B cell (primary cell): ENCODE results near the gene DNAAF3. TPM values are rescaled to one million over a fixed set of nuclear protein-coding genes. Genes with fewer than 3 reads are reported as not detected.

Experiments
- ATAC-seq: fragments of 200-7000 bp; cut with Tn5 transposase; one replicate; pipeline ENCODE4 v1.10.0; 2021; ENCODE audit warnings: low read depth, mild to moderate bottlenecking, moderate number of reproducible peaks, moderate library complexity
- CTCF ChIA-PET: fragments of 350-600 bp; sonication (Branson Sonifier 250); formaldehyde crosslinking; loops from one replicate; lab custom pipeline; 2021; ENCODE audit warnings: antibody characterized with exemption, inconsistent platforms; lab: Charles Lee
- POLR2A ChIA-PET: fragments of 350-600 bp; sonication (Branson Sonifier 250); formaldehyde crosslinking; loops from one replicate; lab custom pipeline; 2021; ENCODE audit warnings: antibody characterized with exemption; lab: Charles Lee
- DNase-seq: peaks from one replicate; pipeline ENCODE4 v3.0.0; 2013
- H2AFZ ChIP-seq: 2 replicates; pipeline ENCODE4 v1.6.1; 2012; ENCODE audit warnings: mild to moderate bottlenecking, low read depth, low read length; ENCODE audit not compliant: insufficient read depth, poor library complexity, severe bottlenecking
- H3K27ac ChIP-seq, 2 donors: 1 replicate in 1 of 2; 2 replicates in 1 of 2; pipeline ENCODE4 v1.5.1; 2012 to 2013; ENCODE audit warnings: low read length in 2 of 2, mild to moderate bottlenecking in 2 of 2, moderate library complexity in 1 of 2
- H3K27me3 ChIP-seq, 4 experiments: fragments of 200-600 bp in 1 of 4; sonication (generic) in 1 of 4; replicated peaks in 1 of 4; 1 replicate in 2 of 4; 2 replicates in 2 of 4; pipeline versions ENCODE4 v1.6.1 to v1.7.0; 2013 to 2016; ENCODE audit warnings: low read length in 3 of 4, mild to moderate bottlenecking in 2 of 4, mixed read lengths in 1 of 4, moderate library complexity in 1 of 4; ENCODE audit not compliant: insufficient read depth in 4 of 4, control insufficient read depth in 3 of 4; ENCODE audit errors: control extremely low read depth in 1 of 4
- H3K36me3 ChIP-seq, 2 experiments: replicated peaks in 1 of 2; 1 replicate in 1 of 2; 2 replicates in 1 of 2; pipeline versions ENCODE4 v1.6.1 to v1.7.1; 2013; ENCODE audit warnings: low read length in 1 of 2; ENCODE audit not compliant: insufficient read depth in 2 of 2, control insufficient read depth in 1 of 2; ENCODE audit errors: control extremely low read depth in 1 of 2, extremely low read depth in 1 of 2
- H3K4me1 ChIP-seq, 2 donors: fragments of 200-600 bp in 1 of 2; sonication (generic) in 1 of 2; 1 replicate in 1 of 2; 2 replicates in 1 of 2; pipeline versions ENCODE4 v1.5.1 to v1.6.1; 2013 to 2017; ENCODE audit warnings: low read length in 2 of 2; ENCODE audit not compliant: control insufficient read depth in 2 of 2, insufficient read depth in 2 of 2
- H3K4me2 ChIP-seq: replicated peaks from 2 replicates; pipeline ENCODE3; 2012; ENCODE audit warnings: mild to moderate bottlenecking, low read depth, low read length; ENCODE audit not compliant: poor library complexity, severe bottlenecking
- H3K4me3 ChIP-seq, 5 experiments: fragments of 200-600 bp in 1 of 5; sonication (generic) in 1 of 5; 1 replicate in 3 of 5; 2 replicates in 2 of 5; pipeline versions ENCODE4 v1.5.1 to v1.7.0; 2011 to 2016; ENCODE audit warnings: low read length in 4 of 5, mild to moderate bottlenecking in 4 of 5, low read depth in 2 of 5, control low read depth in 1 of 5, moderate library complexity in 1 of 5; ENCODE audit not compliant: insufficient read depth in 1 of 5; ENCODE audit errors: control extremely low read depth in 1 of 5, extremely low read depth in 1 of 5
- H3K79me2 ChIP-seq: fragments of 200-600 bp; sonication (generic); one replicate; pipeline ENCODE4 v1.6.0; 2016; ENCODE audit warnings: low read length; ENCODE audit not compliant: control insufficient read depth, insufficient read depth
- H3K9ac ChIP-seq: fragments of 200-600 bp; sonication (generic); 2 replicates; pipeline ENCODE4 v1.6.1; 2017; ENCODE audit warnings: mild to moderate bottlenecking, low read length, moderate library complexity
- H3K9me3 ChIP-seq, 3 donors: one replicate each; pipeline versions ENCODE4 v1.6.1 to v1.7.1; 2013; ENCODE audit warnings: low read length in 2 of 3; ENCODE audit not compliant: control insufficient read depth in 2 of 3, insufficient read depth in 1 of 3; ENCODE audit errors: control extremely low read depth in 1 of 3
- H4K20me1 ChIP-seq: 2 replicates; pipeline ENCODE4 v1.6.0; 2012; ENCODE audit warnings: mild to moderate bottlenecking, low read length; ENCODE audit not compliant: insufficient read depth, control insufficient read depth, poor library complexity, severe bottlenecking
- H3K27ac Mint-ChIP-seq: one replicate; pipeline ENCODE4 v1.8.0; 2021; ENCODE audit warnings: mixed read lengths
- H3K27me3 Mint-ChIP-seq: one replicate; pipeline ENCODE4 v1.8.0; 2021; ENCODE audit warnings: mixed read lengths
- H3K4me1 Mint-ChIP-seq: one replicate; pipeline ENCODE4 v1.8.0; 2021; ENCODE audit warnings: mixed read lengths
- H3K4me3 Mint-ChIP-seq: one replicate; pipeline ENCODE4 v1.8.0; 2021; ENCODE audit warnings: mixed read lengths
- H3K9me3 Mint-ChIP-seq: one replicate; pipeline ENCODE4 v1.8.0; 2022; ENCODE audit warnings: mixed read lengths; ENCODE audit not compliant: insufficient read depth
- EZH2 ChIP-seq: IDR thresholded peaks from 2 replicates; pipeline ENCODE4 v1.6.1; 2012; ENCODE audit warnings: borderline replicate concordance, low read depth, mild to moderate bottlenecking, moderate library complexity, low read length; ENCODE audit not compliant: insufficient read depth, poor library complexity, severe bottlenecking
- WGBS: methylation state at CpG from one replicate; pipeline ENCODE4 v1.1.5; 2013; ENCODE audit warnings: missing lambda C conversion rate; ENCODE audit not compliant: insufficient coverage; 5-methylcytosine and 5-hydroxymethylcytosine counted together
- intact Hi-C: fragments of 100-400 bp; cut with micrococcal nuclease; formaldehyde crosslinking; loops from one replicate; pipeline ENCODE4 v1.10.0; 2022
- polyA plus RNA-seq: library from polyadenylated mRNA; depleted of rRNA; stranded (reverse); fragments of >200 nt; gene quantifications from 2 replicates; pipeline ENCODE4 v1.2.3, GENCODE V29; 2012
- total RNA-seq, 2 donors: library from RNA; stranded (reverse); fragments of 120-200 nt in 1 of 2; gene quantifications; 1 replicate in 1 of 2; 2 replicates in 1 of 2; pipeline versions ENCODE4 v1.2.3 to v1.2.4, GENCODE V29; 2013 to 2022
- TF ChIP-seq, protein P1 (sequence below): fragments of 200-600 bp; IDR thresholded peaks from one replicate; pipeline ENCODE4 v1.8.0; 2022; ENCODE audit warnings: antibody characterized with exemption, mild to moderate bottlenecking

DNAAF3 gene
- total and polyA plus RNA-seq, 2 donors (not counting 1 experiment from before 2014, with no cell fraction given): not detected

DNA sequence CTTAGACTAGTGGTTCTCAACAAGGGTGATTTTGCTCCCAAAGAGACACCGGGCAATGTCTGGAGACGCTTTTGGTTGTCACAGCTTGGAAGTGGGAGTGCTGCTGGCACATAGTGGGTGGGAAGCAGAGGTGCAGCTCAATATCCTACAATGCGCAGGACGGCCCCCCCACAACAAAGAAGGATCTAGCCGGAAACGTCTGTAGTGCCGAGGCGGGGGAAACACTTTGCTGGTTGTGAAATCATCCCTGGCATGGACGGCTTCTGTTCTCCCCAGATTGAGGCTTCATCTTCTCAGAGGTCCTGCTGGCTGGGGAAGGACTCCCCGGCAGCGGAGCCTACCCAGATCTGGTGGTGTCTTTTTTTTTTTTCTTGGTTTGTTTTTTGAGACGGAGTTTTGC is 27.1 kb upstream of the DNAAF3 start:
- Histone ChIP-seq H4K20me1 (no peaks in the 10 kb centered on the region), H3K27me3 (peaks cover 0 to 8% (median 0%) of the 10 kb centered on the region in 4 experiments), H3K9me3 (peaks cover 0 to 8% (median 0%) of the 10 kb centered on the region in 3 donors), H2AFZ (no peak overlapping the region), H3K9ac (no peak overlapping the region), H3K36me3 (no peaks in the 10 kb centered on the region), H3K4me2 (no peak overlapping the region), H3K4me3 (no peak overlapping the region), H3K79me2 (no peaks in the 10 kb centered on the region), H3K27ac (no peak overlapping the region), H3K4me1 (no peaks in the 10 kb centered on the region)
- ATAC-seq (no peak), DNase-seq (no peak)
- TF ChIP-seq EZH2: no peak
- TF ChIP-seq, protein P1, sequence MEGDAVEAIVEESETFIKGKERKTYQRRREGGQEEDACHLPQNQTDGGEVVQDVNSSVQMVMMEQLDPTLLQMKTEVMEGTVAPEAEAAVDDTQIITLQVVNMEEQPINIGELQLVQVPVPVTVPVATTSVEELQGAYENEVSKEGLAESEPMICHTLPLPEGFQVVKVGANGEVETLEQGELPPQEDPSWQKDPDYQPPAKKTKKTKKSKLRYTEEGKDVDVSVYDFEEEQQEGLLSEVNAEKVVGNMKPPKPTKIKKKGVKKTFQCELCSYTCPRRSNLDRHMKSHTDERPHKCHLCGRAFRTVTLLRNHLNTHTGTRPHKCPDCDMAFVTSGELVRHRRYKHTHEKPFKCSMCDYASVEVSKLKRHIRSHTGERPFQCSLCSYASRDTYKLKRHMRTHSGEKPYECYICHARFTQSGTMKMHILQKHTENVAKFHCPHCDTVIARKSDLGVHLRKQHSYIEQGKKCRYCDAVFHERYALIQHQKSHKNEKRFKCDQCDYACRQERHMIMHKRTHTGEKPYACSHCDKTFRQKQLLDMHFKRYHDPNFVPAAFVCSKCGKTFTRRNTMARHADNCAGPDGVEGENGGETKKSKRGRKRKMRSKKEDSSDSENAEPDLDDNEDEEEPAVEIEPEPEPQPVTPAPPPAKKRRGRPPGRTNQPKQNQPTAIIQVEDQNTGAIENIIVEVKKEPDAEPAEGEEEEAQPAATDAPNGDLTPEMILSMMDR: no peak
- 90% methylated on average over 11 of the region's 12 CpGs for WGBS
- Mint-ChIP-seq H3K4me3 (no peak overlapping the region), H3K27me3 (peaks cover 26% of the 10 kb centered on the region), H3K4me1 (no peaks in the 10 kb centered on the region), H3K9me3 (no peaks in the 10 kb centered on the region), H3K27ac (no peak overlapping the region)
- intact Hi-C loops: no loop called here
- ChIA-PET POLR2A (no interaction called here), CTCF (no interaction called here)

DNA sequence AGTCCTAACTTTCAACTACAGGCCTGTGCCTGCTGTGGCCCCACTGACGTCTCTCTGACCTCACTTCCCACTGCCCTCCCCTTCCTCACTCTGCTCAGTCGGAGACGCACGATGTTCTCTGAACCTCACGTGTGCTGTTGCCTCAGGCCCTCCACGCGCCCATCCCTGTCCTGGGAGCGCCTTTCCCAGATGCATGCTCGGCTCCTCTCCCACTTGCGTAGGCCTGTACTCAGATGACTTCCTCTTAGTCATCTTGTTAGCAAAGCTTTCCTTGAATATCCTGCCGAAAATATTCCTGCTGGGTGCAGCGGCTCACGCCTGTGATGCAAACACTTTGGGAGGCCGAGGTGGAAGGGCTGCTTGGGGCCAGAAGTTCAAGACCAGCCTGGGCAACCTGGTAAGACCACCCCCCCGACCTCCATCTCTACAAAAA is 23.0 kb upstream of the DNAAF3 start:
- Histone ChIP-seq H3K27ac (no peak overlapping the region), H4K20me1 (no peaks in the 10 kb centered on the region), H3K4me1 (no peaks in the 10 kb centered on the region), H3K36me3 (no peaks in the 10 kb centered on the region), H2AFZ (no peak overlapping the region), H3K79me2 (no peaks in the 10 kb centered on the region), H3K9ac (no peak overlapping the region), H3K4me3 (no peak overlapping the region), H3K27me3 (peaks cover 0 to 14% (median 0%) of the 10 kb centered on the region in 4 experiments), H3K9me3 (no peaks in the 10 kb centered on the region), H3K4me2 (no peak overlapping the region)
- DNase-seq: no peak
- Mint-ChIP-seq H3K27ac (no peak overlapping the region), H3K9me3 (no peaks in the 10 kb centered on the region), H3K27me3 (peaks cover 20% of the 10 kb centered on the region), H3K4me1 (no peaks in the 10 kb centered on the region), H3K4me3 (no peak overlapping the region)
- ChIA-PET POLR2A (no interaction called here), CTCF (no interaction called here)
- 82% methylated on average over 14 of the region's 15 CpGs for WGBS
- intact Hi-C loops: no loop called here
- no peak for ATAC-seq
- TF ChIP-seq EZH2: no peak
- TF ChIP-seq, protein P1: no peak
